Measurements from ENCODE around the gene NGFR. TPM values are rescaled to one million over a fixed set of nuclear protein-coding genes. Genes with fewer than 3 reads are reported as not detected.

The NGFR gene
- total RNA-seq, 1 donor from 2014 or later, result 3.6 TPM

DNA sequence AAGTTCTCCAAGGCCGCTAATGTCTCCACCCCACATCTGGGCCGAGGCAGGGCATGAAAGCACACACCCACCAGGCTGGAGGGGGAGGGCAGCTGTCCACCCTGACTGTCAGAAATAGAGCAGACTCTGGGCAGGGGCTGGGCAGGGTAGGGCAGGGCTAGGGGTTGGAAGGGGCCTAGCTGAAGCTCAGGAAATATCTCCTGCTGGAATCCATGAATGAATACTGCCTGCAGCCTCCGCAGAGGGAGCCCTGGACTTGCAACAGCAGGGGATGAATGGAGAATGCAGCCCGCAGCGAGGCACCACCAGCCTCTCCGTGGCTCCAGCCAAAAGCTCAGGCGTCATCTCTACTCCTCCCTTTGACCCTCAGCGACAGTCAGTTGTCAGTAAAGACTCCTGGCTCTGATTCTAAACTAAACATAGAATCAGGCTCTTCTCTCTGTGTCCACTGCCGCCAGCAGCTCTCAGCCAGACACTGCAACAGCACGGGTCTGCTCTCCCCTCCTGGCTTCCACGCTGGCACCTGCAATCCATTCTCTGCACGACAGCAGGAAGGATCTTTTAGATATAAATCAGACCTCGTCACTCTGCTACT, 23.9 kb upstream of the NGFR start:
- Mint-ChIP-seq H3K27ac (ENCODE audit: unreplicated experiment) (no peak overlapping the region), H3K36me3 (ENCODE audit: unreplicated experiment) (no peaks in the 10 kb centered on the region), H3K4me1 (ENCODE audit: unreplicated experiment) (peaks cover 18% of the 10 kb centered on the region), H3K4me3 (ENCODE audit: unreplicated experiment) (no peak overlapping the region), H3K27me3 (ENCODE audit: unreplicated experiment) (peaks cover 74% of the 10 kb centered on the region), H3K9me3 (ENCODE audit: unreplicated experiment) (no peaks in the 10 kb centered on the region)
- TF ChIP-seq, protein P1, sequence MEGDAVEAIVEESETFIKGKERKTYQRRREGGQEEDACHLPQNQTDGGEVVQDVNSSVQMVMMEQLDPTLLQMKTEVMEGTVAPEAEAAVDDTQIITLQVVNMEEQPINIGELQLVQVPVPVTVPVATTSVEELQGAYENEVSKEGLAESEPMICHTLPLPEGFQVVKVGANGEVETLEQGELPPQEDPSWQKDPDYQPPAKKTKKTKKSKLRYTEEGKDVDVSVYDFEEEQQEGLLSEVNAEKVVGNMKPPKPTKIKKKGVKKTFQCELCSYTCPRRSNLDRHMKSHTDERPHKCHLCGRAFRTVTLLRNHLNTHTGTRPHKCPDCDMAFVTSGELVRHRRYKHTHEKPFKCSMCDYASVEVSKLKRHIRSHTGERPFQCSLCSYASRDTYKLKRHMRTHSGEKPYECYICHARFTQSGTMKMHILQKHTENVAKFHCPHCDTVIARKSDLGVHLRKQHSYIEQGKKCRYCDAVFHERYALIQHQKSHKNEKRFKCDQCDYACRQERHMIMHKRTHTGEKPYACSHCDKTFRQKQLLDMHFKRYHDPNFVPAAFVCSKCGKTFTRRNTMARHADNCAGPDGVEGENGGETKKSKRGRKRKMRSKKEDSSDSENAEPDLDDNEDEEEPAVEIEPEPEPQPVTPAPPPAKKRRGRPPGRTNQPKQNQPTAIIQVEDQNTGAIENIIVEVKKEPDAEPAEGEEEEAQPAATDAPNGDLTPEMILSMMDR (IDR thresholded peaks at IDR 0.05), result peak; percentile 8
- no peak for DNase-seq (ENCODE audit: extremely low spot score, unreplicated experiment)

DNA sequence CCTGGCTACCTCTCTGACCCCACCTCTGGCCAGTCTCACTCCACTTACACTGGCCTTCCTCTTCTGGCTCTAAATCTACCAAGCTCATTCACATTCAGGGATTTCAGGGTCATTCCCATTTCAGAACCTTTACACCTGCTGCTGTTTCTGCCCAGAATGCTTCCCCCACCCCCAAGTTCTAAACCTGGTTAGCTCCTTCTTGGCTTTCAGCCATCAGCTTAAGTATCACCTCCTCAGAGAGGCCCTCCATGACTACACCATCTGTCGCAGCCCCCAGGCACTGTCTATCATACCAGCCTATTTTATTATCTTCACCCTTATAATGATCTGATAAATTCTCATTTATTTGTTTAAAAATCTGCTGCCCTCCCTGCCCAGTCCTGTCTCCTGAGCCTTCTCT, 23.3 kb upstream of the NGFR start:
- Mint-ChIP-seq H3K4me1 (ENCODE audit: unreplicated experiment) (peaks cover 18% of the 10 kb centered on the region), H3K36me3 (ENCODE audit: unreplicated experiment) (no peaks in the 10 kb centered on the region), H3K27ac (ENCODE audit: unreplicated experiment) (no peak overlapping the region), H3K27me3 (ENCODE audit: unreplicated experiment) (peaks cover 71% of the 10 kb centered on the region), H3K4me3 (ENCODE audit: unreplicated experiment) (no peak overlapping the region), H3K9me3 (ENCODE audit: unreplicated experiment) (no peaks in the 10 kb centered on the region)
- TF ChIP-seq, protein P1 (IDR thresholded peaks at IDR 0.05), result no peak
- DNase-seq (ENCODE audit: extremely low spot score, unreplicated experiment), result no peak

DNA sequence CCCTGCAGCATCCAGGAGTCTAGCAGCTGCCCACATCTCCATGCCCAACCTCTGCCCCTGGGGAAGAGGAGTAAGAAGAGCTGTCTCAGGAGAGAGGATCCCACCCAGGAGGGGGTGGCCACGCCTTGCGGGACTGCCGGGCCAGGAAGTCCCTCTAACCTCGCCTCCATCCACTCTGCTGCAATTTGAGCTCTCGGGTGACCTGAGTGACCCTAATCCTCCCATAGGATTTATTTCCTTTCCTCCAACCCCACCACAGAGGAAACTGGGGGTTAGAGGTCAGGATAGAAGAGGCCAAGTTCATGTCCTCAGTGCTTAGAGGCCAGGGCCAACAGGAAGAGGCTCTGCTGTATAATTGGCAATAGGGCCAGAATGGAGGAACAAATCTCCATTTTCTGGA, 22.6 kb upstream of the NGFR start:
- peaks cover 18% of the 10 kb centered on the region for H3K4me1 Mint-ChIP-seq (ENCODE audit: unreplicated experiment)
- H3K9me3 Mint-ChIP-seq (ENCODE audit: unreplicated experiment), result no peaks in the 10 kb centered on the region
- TF ChIP-seq, protein P1 (IDR thresholded peaks at IDR 0.05), result no peak
- no peak overlapping the region for H3K27ac Mint-ChIP-seq (ENCODE audit: unreplicated experiment)
- H3K4me3 Mint-ChIP-seq (ENCODE audit: unreplicated experiment), result no peak overlapping the region
- no peaks in the 10 kb centered on the region for H3K36me3 Mint-ChIP-seq (ENCODE audit: unreplicated experiment)
- H3K27me3 Mint-ChIP-seq (ENCODE audit: unreplicated experiment), result peaks cover 69% of the 10 kb centered on the region
- DNase-seq (ENCODE audit: extremely low spot score, unreplicated experiment), result no peak

DNA sequence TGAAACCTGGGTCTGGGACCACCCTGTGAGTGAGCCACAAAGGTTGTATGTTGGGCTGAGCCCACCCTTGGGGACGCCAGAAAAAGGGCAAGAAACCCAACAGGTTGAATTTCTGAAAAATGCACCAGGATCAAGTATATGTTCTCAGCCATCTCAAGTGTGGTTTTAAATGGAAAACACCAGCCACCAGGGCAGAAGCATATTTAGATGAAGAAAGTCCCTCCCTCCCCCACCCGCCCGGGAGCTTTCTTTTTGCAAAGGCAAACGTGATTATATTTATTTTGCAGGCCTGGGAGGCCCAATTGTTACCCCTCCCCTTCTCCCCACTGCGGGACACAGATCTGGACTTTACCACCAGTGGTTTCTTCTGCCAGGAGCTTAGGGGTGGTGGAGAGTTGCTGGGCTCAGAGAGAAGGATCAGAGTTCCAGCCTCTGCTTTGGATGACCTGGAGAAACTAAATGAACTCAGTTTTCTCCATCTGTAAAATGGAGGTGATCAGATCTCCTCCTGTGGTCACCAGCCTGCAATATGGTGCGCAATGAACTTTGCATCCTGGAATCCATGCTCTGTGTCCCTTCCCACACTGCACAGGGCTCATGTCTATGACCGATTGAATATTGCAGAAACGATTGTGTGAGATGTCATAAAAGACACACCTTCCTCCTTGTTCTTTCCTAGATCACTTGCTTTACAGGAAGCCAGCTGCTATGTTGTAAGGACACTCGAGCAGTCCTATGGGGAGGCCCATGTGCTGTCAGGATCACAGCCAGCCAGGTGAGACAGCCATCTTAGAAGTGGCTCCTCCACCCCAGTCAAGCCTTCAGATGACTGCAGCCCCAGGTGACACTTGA, 21.0 kb upstream of the NGFR start:
- peaks cover 71% of the 10 kb centered on the region for H3K27me3 Mint-ChIP-seq (ENCODE audit: unreplicated experiment)
- TF ChIP-seq, protein P1 (IDR thresholded peaks at IDR 0.05), result no peak
- H3K4me3 Mint-ChIP-seq (ENCODE audit: unreplicated experiment), result no peak overlapping the region

DNA sequence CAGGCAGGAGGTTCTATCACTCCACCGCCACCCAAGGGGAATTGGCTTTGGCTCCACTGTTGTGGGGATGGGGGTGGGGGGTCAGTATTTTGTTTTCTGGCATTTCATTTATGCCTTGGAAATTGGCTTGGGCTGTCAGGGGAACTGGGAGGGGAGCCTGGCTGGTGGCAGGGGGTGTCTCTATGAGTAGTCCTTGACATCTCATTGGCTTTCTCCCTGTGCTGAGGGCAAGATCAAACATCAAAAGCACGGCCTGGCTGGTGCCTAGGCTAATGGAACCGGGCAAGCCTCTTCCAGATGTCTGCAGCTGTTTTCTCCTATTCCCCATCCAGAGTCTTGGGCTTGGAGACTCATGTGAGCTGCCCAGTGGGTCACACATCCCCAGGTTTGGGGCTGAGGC, 17.4 kb upstream of the NGFR start:
- no peaks in the 10 kb centered on the region for H3K9me3 Mint-ChIP-seq (ENCODE audit: unreplicated experiment)
- H3K4me1 Mint-ChIP-seq (ENCODE audit: unreplicated experiment), result no peaks in the 10 kb centered on the region
- H3K27me3 Mint-ChIP-seq (ENCODE audit: unreplicated experiment), result peaks cover 82% of the 10 kb centered on the region
- no peak for DNase-seq (ENCODE audit: extremely low spot score, unreplicated experiment)
- H3K36me3 Mint-ChIP-seq (ENCODE audit: unreplicated experiment), result no peaks in the 10 kb centered on the region
- H3K27ac Mint-ChIP-seq (ENCODE audit: unreplicated experiment), result no peak overlapping the region
- no peak overlapping the region for H3K4me3 Mint-ChIP-seq (ENCODE audit: unreplicated experiment)
- TF ChIP-seq, protein P1 (IDR thresholded peaks at IDR 0.05), result no peak

More for the DNA sequence above, 21.0 kb upstream of the NGFR start:
- no peaks in the 10 kb centered on the region for H3K9me3 Mint-ChIP-seq (ENCODE audit: unreplicated experiment)
- DNase-seq (ENCODE audit: extremely low spot score, unreplicated experiment), result no peak
- no peaks in the 10 kb centered on the region for H3K36me3 Mint-ChIP-seq (ENCODE audit: unreplicated experiment)
- H3K4me1 Mint-ChIP-seq (ENCODE audit: unreplicated experiment), result peaks cover 17% of the 10 kb centered on the region
- H3K27ac Mint-ChIP-seq (ENCODE audit: unreplicated experiment), result no peak overlapping the region

All from osteocyte (in vitro differentiated cells).